ENCODE results near the gene MEGF11.

DNA sequence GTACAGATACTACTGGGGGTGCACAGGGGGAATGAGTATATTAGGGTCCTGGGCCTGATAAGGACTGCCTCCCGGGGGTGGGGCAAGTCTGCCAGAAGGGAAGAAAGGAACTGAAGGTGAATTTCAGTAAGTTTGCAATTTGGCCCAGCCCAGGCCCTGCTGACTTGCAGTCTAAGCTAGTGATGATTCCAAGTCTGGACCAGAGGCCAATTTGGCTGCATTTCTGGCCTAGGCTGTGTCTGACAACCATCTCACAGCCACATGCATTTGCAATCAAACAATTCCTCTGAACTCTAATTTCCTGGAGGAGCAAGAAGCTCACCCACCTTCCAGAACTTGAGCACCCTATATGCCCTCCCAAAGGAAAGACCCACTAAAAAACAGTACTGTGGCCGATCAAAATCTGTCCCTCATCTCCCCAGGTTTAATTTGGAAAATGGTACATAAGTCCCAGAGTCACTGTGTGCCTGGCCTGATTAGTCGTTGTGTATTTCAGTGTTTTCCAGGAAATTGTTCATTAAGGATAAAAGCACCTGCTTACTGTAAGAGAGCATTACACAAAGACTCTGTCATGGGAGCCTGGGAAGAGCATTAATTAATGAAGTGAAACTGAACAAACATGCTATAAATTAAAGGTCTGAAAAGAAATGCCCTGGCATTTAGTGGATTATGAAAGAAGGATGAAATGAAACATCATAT, 114.5 kb downstream of the MEGF11 start:
- TF ChIP-seq, protein P1, sequence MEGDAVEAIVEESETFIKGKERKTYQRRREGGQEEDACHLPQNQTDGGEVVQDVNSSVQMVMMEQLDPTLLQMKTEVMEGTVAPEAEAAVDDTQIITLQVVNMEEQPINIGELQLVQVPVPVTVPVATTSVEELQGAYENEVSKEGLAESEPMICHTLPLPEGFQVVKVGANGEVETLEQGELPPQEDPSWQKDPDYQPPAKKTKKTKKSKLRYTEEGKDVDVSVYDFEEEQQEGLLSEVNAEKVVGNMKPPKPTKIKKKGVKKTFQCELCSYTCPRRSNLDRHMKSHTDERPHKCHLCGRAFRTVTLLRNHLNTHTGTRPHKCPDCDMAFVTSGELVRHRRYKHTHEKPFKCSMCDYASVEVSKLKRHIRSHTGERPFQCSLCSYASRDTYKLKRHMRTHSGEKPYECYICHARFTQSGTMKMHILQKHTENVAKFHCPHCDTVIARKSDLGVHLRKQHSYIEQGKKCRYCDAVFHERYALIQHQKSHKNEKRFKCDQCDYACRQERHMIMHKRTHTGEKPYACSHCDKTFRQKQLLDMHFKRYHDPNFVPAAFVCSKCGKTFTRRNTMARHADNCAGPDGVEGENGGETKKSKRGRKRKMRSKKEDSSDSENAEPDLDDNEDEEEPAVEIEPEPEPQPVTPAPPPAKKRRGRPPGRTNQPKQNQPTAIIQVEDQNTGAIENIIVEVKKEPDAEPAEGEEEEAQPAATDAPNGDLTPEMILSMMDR (IDR thresholded peaks at IDR 0.05; ENCODE audit: insufficient read depth, low read length) = no peak
- no peak for TF ChIP-seq GABPA (IDR thresholded peaks at IDR 0.05; ENCODE audit: low read depth)
